ENCODE measurements around the gene FASTKD3. TPM values are rescaled to one million over a fixed set of nuclear protein-coding genes. Genes with fewer than 3 reads are reported as not detected.

FASTKD3 gene
- total RNA-seq, 2 experiments from 2014 or later, result 4.0 to 7.7 TPM

GRCh38 chr5:7856855-7857254, 12.0 kb downstream of the FASTKD3 start:
- H3K27ac Mint-ChIP-seq, result no peak overlapping the region
- H3K4me3 Mint-ChIP-seq, result no peak overlapping the region
- no peaks in the 10 kb centered on the region for H3K27me3 Mint-ChIP-seq (ENCODE audit: low read depth)
- peaks cover 22% of the 10 kb centered on the region for H3K36me3 Mint-ChIP-seq (ENCODE audit: low read depth)
- H3K4me1 Mint-ChIP-seq (ENCODE audit: low read depth), result peaks cover 23% of the 10 kb centered on the region
- no peaks in the 10 kb centered on the region for H3K9me3 Mint-ChIP-seq
- intact Hi-C loops (cut with micrococcal nuclease), result loop anchor here (2.0 to 5.0 kb wide), 3 partner anchors 102 to 1090 kb away; no protein-coding TSS in a partner anchor
- CTCF ChIA-PET, result interaction anchor here (0.7 to 3.1 kb wide), 4 partner anchors 11 to 30 kb away, joined by 3 to 12 read pairs (median 4); no protein-coding TSS in a partner anchor
- peak; percentile 55 for DNase-seq

DNA sequence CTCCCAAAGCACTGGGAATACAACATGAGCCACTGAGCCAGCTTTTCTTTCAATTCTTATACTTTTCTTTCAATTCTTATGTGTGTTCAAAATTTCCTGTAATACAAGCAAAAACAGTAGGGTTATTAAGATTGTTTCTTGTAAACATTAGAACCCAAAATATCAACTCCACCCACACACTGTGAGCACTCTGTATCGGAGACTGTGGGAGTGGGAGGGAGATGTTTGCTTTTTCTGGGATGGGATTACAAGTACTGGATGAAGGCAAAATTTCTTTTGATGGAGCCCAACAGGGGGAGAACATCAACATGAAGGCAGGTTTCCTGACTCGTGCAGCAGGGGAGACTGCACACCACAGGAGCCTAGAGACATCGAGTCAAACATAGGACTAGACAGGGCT, 13.2 kb downstream of the FASTKD3 start:
- intact Hi-C loops (cut with micrococcal nuclease), result loop anchor here (2.0 to 5.0 kb wide), 3 partner anchors 101 to 1088 kb away; no protein-coding TSS in a partner anchor
- peaks cover 29% of the 10 kb centered on the region for H3K4me1 Mint-ChIP-seq (ENCODE audit: low read depth)
- H3K9me3 Mint-ChIP-seq, result no peaks in the 10 kb centered on the region
- CTCF ChIA-PET, result interaction anchor here (1.3 to 3.1 kb wide), 2 partner anchors 9 to 32 kb away, joined by 4 to 12 read pairs; no protein-coding TSS in a partner anchor
- no peak overlapping the region for H3K27ac Mint-ChIP-seq
- peaks cover 13% of the 10 kb centered on the region for H3K36me3 Mint-ChIP-seq (ENCODE audit: low read depth)
- no peak for DNase-seq
- H3K4me3 Mint-ChIP-seq, result no peak overlapping the region
- no peaks in the 10 kb centered on the region for H3K27me3 Mint-ChIP-seq (ENCODE audit: low read depth)

DNA sequence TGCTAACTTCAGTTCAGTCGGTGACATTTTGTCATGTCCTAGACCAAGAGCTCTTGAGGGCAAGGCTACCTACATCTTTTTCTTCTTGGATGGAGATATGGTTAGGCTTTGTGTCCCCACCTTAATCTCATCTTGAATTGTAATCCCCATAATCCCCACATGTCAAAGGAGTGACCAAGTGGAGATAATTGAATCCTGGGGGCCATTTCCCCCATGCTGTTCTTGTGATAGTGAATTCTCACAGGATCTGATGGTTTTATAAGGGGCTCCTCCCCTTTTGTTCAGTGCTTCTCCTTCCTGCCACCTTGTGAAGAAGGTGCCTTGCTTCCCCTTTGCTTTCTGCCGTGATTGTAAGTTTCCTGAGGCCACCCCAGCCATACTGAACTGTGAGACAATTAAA, 15.8 kb downstream of the FASTKD3 start:
- CTCF ChIA-PET, result no interaction called here
- Mint-ChIP-seq H3K36me3 (ENCODE audit: low read depth) (peaks cover 4% of the 10 kb centered on the region), H3K4me1 (ENCODE audit: low read depth) (peaks cover 22% of the 10 kb centered on the region), H3K27ac (no peak overlapping the region), H3K27me3 (ENCODE audit: low read depth) (peaks cover 17% of the 10 kb centered on the region), H3K9me3 (no peaks in the 10 kb centered on the region), H3K4me3 (no peak overlapping the region)
- DNase-seq, result no peak
- intact Hi-C loops (cut with micrococcal nuclease), result no loop called here

DNA sequence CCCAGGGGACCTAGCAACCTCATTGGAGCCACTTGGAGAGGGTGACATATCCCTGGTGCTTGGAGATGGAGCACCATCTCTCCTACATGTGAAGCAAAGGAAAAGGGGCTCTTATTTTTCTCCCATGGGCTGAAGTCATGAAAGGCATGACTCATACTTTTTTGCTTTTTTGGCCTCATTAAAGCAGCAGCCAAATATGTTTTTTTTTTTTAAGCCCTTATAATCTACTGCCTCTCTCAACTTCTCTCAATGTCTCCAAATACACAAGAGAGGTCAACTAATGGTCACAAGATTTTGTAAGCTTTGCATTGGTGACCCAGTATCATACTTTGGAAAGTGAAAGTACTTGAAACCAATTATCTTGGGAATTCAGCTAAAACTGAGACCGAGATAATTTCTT, 16.3 kb downstream of the FASTKD3 start:
- Mint-ChIP-seq H3K4me3 (no peak overlapping the region), H3K36me3 (ENCODE audit: low read depth) (peaks cover 3% of the 10 kb centered on the region), H3K27me3 (ENCODE audit: low read depth) (peaks cover 17% of the 10 kb centered on the region), H3K9me3 (no peaks in the 10 kb centered on the region), H3K4me1 (ENCODE audit: low read depth) (peaks cover 18% of the 10 kb centered on the region), H3K27ac (no peak overlapping the region)
- CTCF ChIA-PET, result no interaction called here
- no peak for DNase-seq
- intact Hi-C loops (cut with micrococcal nuclease), result no loop called here

DNA sequence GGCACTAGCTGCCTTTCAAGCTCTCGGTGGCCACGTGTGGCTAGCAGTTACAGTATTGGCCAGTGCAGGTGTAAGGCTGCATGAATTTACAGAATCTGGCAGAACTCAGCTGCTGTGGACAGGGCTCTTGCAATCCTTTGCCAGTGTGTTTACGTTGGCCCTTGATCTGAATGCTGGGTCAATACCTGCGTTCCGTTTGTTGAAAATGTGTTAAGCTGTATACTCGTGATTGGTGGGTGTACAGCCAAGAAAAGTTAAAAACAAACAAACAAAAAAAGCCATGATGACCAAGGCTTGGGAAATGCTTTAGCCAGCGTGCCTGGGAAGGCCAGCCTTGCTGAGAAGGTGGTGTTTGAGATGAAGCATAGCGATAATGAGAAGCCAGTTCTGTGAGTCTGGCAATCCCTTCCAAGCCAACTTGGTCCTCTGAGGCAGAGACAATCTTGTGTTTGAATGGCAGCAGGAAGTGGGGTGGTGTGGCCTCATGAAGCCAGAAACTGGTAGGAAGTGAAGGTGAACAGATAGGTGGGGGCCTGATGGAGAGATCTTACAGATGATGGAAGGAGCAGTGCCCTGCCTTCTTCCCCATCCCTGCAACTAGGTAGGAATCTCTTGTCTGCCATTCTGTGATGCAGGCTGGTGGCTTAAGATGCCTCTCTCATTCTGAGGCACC, 17.1 kb downstream of the FASTKD3 start:
- Mint-ChIP-seq H3K4me1 (ENCODE audit: low read depth) (peaks cover 16% of the 10 kb centered on the region), H3K4me3 (no peak overlapping the region), H3K9me3 (no peaks in the 10 kb centered on the region), H3K36me3 (ENCODE audit: low read depth) (peaks cover 1% of the 10 kb centered on the region), H3K27me3 (ENCODE audit: low read depth) (peaks cover 22% of the 10 kb centered on the region), H3K27ac (no peak overlapping the region)
- peak; percentile 8 for DNase-seq
- CTCF ChIA-PET, result interaction anchor here (0.6 kb wide), 1 partner anchor 172 kb away, joined by 3 read pairs; no protein-coding TSS in a partner anchor
- intact Hi-C loops (cut with micrococcal nuclease), result no loop called here

- H3K9me3 Mint-ChIP-seq, result no peaks in the 10 kb centered on the region
- CTCF ChIA-PET, result interaction anchor here (0.6 kb wide), 1 partner anchor 172 kb away, joined by 3 read pairs; no protein-coding TSS in a partner anchor
These were observed 17.6 kb downstream of the FASTKD3 start for GRCh38 chr5:7851240-7851592.

DNA sequence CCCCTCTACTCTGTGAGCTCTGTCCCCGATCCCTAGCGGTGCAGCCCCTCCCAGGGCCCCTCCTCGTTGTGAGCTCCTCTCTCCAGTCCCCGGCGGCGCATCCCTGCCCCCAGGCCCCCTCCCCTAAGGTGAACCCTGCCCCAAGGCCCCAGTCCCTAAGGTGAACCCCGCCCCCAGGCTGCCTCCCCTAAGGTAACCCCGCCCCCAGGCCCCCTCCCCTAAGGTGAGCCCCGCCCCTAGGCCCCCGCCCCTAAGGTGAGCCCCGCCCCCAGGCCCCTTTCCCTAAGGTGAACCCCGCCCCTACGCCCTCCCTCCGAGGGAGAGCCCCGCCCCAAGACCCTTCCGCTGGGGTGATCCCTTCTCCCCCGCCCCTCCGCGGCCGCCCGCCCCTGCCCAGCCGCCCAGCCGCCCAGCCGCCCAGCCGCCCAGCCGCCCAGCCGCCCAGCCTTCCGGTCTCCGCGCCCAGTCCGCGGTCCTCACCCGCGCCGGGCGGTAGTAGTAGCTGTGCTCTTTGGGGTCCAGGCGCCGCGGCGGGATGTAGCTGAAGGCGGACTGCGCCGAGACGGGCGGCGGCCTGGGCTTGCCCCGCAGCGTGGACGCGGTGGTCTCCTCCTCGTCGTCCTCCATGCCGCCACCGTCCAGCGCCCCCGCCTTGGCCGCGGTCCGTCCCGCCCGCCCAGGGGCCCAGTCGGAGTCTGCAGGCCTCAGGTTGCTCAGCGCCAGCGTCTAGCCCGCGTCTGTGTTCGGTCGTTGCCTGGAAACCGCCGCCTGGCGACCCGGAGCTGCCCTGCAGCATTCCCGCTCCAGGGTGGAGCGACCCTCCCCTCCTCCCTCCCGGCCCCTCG, 18.2 kb downstream of the FASTKD3 start, which contains the start of gene CFAP90:
Gene CFAP90, minus strand, starts transcription at position 739 of the 845 bp plus-strand sequence. Its CDS starts 112 bp downstream, at position 627.
- no peak within 1 kb of the TSS for H3K27ac Mint-ChIP-seq

More at GRCh38 chr5:7851240-7851592, 17.6 kb downstream of the FASTKD3 start:
- Mint-ChIP-seq H3K4me3 (peak overlapping the region; percentile 55), H3K4me1 (ENCODE audit: low read depth) (peaks cover 16% of the 10 kb centered on the region), H3K27me3 (ENCODE audit: low read depth) (peaks cover 22% of the 10 kb centered on the region), H3K36me3 (ENCODE audit: low read depth) (peaks cover 1% of the 10 kb centered on the region), H3K27ac (no peak overlapping the region)
- DNase-seq, result no peak
- intact Hi-C loops (cut with micrococcal nuclease), result no loop called here

GRCh38 chr5:7849681-7850394, 19.0 kb downstream of the FASTKD3 start:
- H3K27ac Mint-ChIP-seq, result no peak overlapping the region
- CTCF ChIA-PET, result interaction anchor here (1.1 kb wide), 1 partner anchor 8 kb away, joined by 3 read pairs; no protein-coding TSS in a partner anchor
- H3K4me1 Mint-ChIP-seq (ENCODE audit: low read depth), result peaks cover 16% of the 10 kb centered on the region
- intact Hi-C loops (cut with micrococcal nuclease), result no loop called here
- no peaks in the 10 kb centered on the region for H3K9me3 Mint-ChIP-seq
- no peak for DNase-seq
- peaks cover 1% of the 10 kb centered on the region for H3K36me3 Mint-ChIP-seq (ENCODE audit: low read depth)
- peaks cover 25% of the 10 kb centered on the region for H3K27me3 Mint-ChIP-seq (ENCODE audit: low read depth)
- H3K4me3 Mint-ChIP-seq, result peak overlapping the region; percentile 69

More for the DNA sequence above, 18.2 kb downstream of the FASTKD3 start, which contains the start of gene CFAP90:
- Mint-ChIP-seq H3K4me1 (ENCODE audit: low read depth) (peaks cover 16% of the 10 kb centered on the region), H3K27me3 (ENCODE audit: low read depth) (peaks cover 22% of the 10 kb centered on the region), H3K9me3 (no peaks in the 10 kb centered on the region), H3K36me3 (ENCODE audit: low read depth) (peaks cover 1% of the 10 kb centered on the region), H3K4me3 (peak within 1 kb of the TSS; percentile 69)
- DNase-seq, result peak; percentile 11
- intact Hi-C loops (cut with micrococcal nuclease), result no loop called here
- CTCF ChIA-PET, result interaction anchor here (1.1 kb wide), 1 partner anchor 7 kb away, joined by 3 read pairs; no protein-coding TSS in a partner anchor

GRCh38 chr5:7848296-7848695, 20.5 kb downstream of the FASTKD3 start:
- CTCF ChIA-PET, result no interaction called here
- no peak overlapping the region for H3K4me3 Mint-ChIP-seq
- intact Hi-C loops (cut with micrococcal nuclease), result no loop called here

DNA sequence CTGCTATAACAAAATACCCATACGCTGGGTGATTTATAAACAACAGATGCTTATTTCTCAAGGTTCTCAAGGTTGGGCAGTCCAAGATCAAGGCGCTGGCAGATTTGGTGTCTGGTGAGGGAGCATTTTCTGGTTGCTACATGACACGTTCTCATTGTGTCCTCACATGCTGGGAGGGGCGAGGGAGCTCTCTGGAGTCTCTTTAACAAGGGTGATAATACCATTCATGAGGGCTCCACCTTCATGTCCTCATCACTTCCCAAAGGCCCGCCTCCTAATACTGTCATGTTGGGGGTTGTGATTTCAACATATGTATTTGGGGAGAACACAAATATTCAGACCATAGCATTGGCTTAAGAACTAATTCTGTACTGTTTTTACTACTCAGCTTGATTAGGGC, 22.5 kb downstream of the FASTKD3 start:
- Mint-ChIP-seq H3K27me3 (ENCODE audit: low read depth) (peaks cover 35% of the 10 kb centered on the region), H3K4me3 (no peak overlapping the region), H3K27ac (no peak overlapping the region), H3K9me3 (no peaks in the 10 kb centered on the region), H3K4me1 (ENCODE audit: low read depth) (peaks cover 5% of the 10 kb centered on the region), H3K36me3 (ENCODE audit: low read depth) (no peaks in the 10 kb centered on the region)
- no peak for DNase-seq
- intact Hi-C loops (cut with micrococcal nuclease), result no loop called here
- CTCF ChIA-PET, result interaction anchor here (1.3 kb wide), 2 partner anchors 10 to 11 kb away, joined by 4 read pairs; no protein-coding TSS in a partner anchor

More at GRCh38 chr5:7848296-7848695, 20.5 kb downstream of the FASTKD3 start:
- H3K4me1 Mint-ChIP-seq (ENCODE audit: low read depth), result peaks cover 16% of the 10 kb centered on the region
- H3K9me3 Mint-ChIP-seq, result no peaks in the 10 kb centered on the region
- H3K27ac Mint-ChIP-seq, result no peak overlapping the region
- H3K27me3 Mint-ChIP-seq (ENCODE audit: low read depth), result peaks cover 29% of the 10 kb centered on the region
- DNase-seq, result no peak
- peaks cover 1% of the 10 kb centered on the region for H3K36me3 Mint-ChIP-seq (ENCODE audit: low read depth)

DNA sequence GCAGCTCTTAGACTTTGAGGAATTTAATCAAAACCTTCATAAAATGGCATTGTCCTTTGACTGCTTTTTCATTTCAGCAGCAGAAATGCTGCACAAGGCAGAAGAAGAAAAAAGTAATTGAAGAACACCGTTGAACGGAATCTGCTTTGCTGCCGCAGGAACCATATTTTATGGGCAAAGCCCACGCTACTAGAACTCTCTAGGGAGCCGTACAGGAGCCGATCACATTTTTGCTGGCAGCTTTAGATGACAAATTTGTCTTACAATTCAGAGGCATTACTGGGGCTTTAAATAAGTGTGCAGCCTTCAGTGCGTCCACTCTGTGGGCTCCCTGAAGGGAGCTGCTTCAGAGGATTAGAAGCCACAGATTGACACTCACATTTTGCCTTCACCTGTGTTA, 23.3 kb downstream of the FASTKD3 start:
- intact Hi-C loops (cut with micrococcal nuclease), result no loop called here
- Mint-ChIP-seq H3K27ac (no peak overlapping the region), H3K4me1 (ENCODE audit: low read depth) (peaks cover 2% of the 10 kb centered on the region), H3K4me3 (no peak overlapping the region), H3K36me3 (ENCODE audit: low read depth) (no peaks in the 10 kb centered on the region), H3K27me3 (ENCODE audit: low read depth) (peaks cover 43% of the 10 kb centered on the region), H3K9me3 (no peaks in the 10 kb centered on the region)
- CTCF ChIA-PET, result interaction anchor here (0.6 to 1.3 kb wide), 2 partner anchors 12 to 28 kb away, joined by 3 to 4 read pairs; no protein-coding TSS in a partner anchor
- no peak for DNase-seq

Data from activated naive CD4-positive, alpha-beta T cell treated with anti-CD3 and anti-CD28 coated beads for 36 hours (primary cell).